IMR-90 (cell line): Measurements from ENCODE around the gene EIF3L. TPM values are rescaled to one million over a fixed set of nuclear protein-coding genes. Genes with fewer than 3 reads are reported as not detected.

Source experiments
- ATAC-seq: fragments of 200-7000 bp; cut with Tn5 transposase; 2 replicates; pipeline ENCODE4 v1.9.1; 2020; ENCODE audit warnings: low read depth, mild to moderate bottlenecking, moderate library complexity
- BruUV-seq: library from RNA; stranded (reverse); fragments of 400-500 nt; replicated peaks from 2 replicates; lab custom pipeline; 2021; lab: Mats Ljungman, UMichigan
- CTCF ChIA-PET: fragments of 300-600 bp; formaldehyde crosslinking; extraction: SDS; loops from one replicate; lab custom pipeline; 2021; ENCODE audit warnings: antibody characterized with exemption; lab: Yijun Ruan, JAX
- POLR2A ChIA-PET: fragments of 300-600 bp; sonication (Branson Sonifier 250); formaldehyde crosslinking; loops from one replicate; lab custom pipeline; 2022; ENCODE audit warnings: antibody characterized with exemption; ENCODE audit not compliant: unreplicated experiment; lab: Charles Lee
- DNase-seq: peaks from one replicate; pipeline ENCODE4 v3.0.0; 2013
- H2AFZ ChIP-seq: replicated peaks from 2 replicates; pipeline ENCODE3; 2013; ENCODE audit warnings: low read length, mild to moderate bottlenecking; ENCODE audit not compliant: poor library complexity
- H2AK5ac ChIP-seq: 2 replicates; pipeline ENCODE4 v1.6.1; 2013; ENCODE audit warnings: low read depth, low read length, inconsistent platforms
- H2AK9ac ChIP-seq: replicated peaks from 2 replicates; pipeline ENCODE3; 2013; ENCODE audit warnings: mild to moderate bottlenecking, low read depth, low read length, moderate library complexity; ENCODE audit not compliant: poor library complexity
- H2BK120ac ChIP-seq: 2 replicates; pipeline ENCODE4 v1.6.1; 2013; ENCODE audit warnings: low read depth, low read length, inconsistent platforms
- H2BK15ac ChIP-seq: 3 replicates; pipeline ENCODE4 v1.6.1; 2013; ENCODE audit warnings: low read depth, low read length, inconsistent platforms
- H2BK20ac ChIP-seq: 2 replicates; pipeline ENCODE4 v1.6.1; 2013; ENCODE audit warnings: low read depth, mild to moderate bottlenecking, inconsistent platforms, low read length, moderate library complexity
- H2BK5ac ChIP-seq: 2 replicates; pipeline ENCODE4 v1.6.1; 2013; ENCODE audit warnings: mild to moderate bottlenecking, low read depth, low read length, inconsistent platforms; ENCODE audit not compliant: poor library complexity, severe bottlenecking
- H3K14ac ChIP-seq: replicated peaks from 2 replicates; pipeline ENCODE4 v1.6.1; 2013; ENCODE audit warnings: low read depth, low read length, inconsistent platforms
- H3K18ac ChIP-seq: 2 replicates; pipeline ENCODE4 v1.6.1; 2013; ENCODE audit warnings: low read depth, low read length, control low read depth
- H3K23ac ChIP-seq: 2 replicates; pipeline ENCODE4 v1.6.1; 2013; ENCODE audit warnings: low read depth, low read length, inconsistent platforms
- H3K27ac ChIP-seq: 2 replicates; pipeline ENCODE4 v1.5.1; 2013; ENCODE audit warnings: mild to moderate bottlenecking, control low read depth, low read length; ENCODE audit not compliant: insufficient read depth
- H3K27me3 ChIP-seq: 2 replicates; pipeline ENCODE4 v1.6.1; 2013; ENCODE audit warnings: low read length; ENCODE audit not compliant: control insufficient read depth, insufficient read depth
- H3K36me3 ChIP-seq: 2 replicates; pipeline ENCODE4 v1.6.1; 2013; ENCODE audit warnings: low read length, mixed read lengths; ENCODE audit not compliant: control insufficient read depth, insufficient read depth
- H3K4ac ChIP-seq: 2 replicates; pipeline ENCODE4 v1.6.1; 2013; ENCODE audit warnings: low read depth, low read length, inconsistent platforms
- H3K4me1 ChIP-seq: 2 replicates; pipeline ENCODE4 v1.6.1; 2013; ENCODE audit warnings: low read length, mixed read lengths; ENCODE audit not compliant: control insufficient read depth, insufficient read depth
- H3K4me2 ChIP-seq: 2 replicates; pipeline ENCODE4 v1.6.1; 2013; ENCODE audit warnings: low read depth, mild to moderate bottlenecking, control low read depth, low read length, moderate library complexity
- H3K4me3 ChIP-seq: 2 replicates; pipeline ENCODE4 v1.5.1; 2013; ENCODE audit warnings: low read depth, mild to moderate bottlenecking, control low read depth, low read length, moderate library complexity; ENCODE audit not compliant: insufficient read depth
- H3K56ac ChIP-seq: 2 replicates; pipeline ENCODE4 v1.6.1; 2013; ENCODE audit warnings: low read length, inconsistent platforms; ENCODE audit not compliant: insufficient read depth; ENCODE audit errors: extremely low read depth
- H3K79me1 ChIP-seq, 2 experiments: 2 replicates each; pipeline ENCODE4 v1.6.1; 2013; ENCODE audit warnings: low read length in 2 of 2, inconsistent platforms in 1 of 2, low read depth in 1 of 2
- H3K9ac ChIP-seq: 2 replicates; pipeline ENCODE4 v1.6.1; 2013; ENCODE audit warnings: low read depth, low read length, control low read depth
- H3K9me1 ChIP-seq: 2 replicates; pipeline ENCODE4 v1.6.1; 2013; ENCODE audit warnings: low read length, inconsistent platforms; ENCODE audit not compliant: insufficient read depth
- H3K9me3 ChIP-seq: 2 replicates; pipeline ENCODE4 v1.6.1; 2013; ENCODE audit warnings: low read length; ENCODE audit not compliant: control insufficient read depth, insufficient read depth
- H4K20me1 ChIP-seq: 2 replicates; pipeline ENCODE4 v1.6.1; 2013; ENCODE audit warnings: low read length, inconsistent platforms; ENCODE audit not compliant: insufficient read depth
- H4K5ac ChIP-seq: 2 replicates; pipeline ENCODE4 v1.6.1; 2013; ENCODE audit warnings: mild to moderate bottlenecking, low read depth, low read length, control low read depth
- H4K8ac ChIP-seq, 2 experiments: 2 replicates each; pipeline ENCODE4 v1.6.1; 2013; ENCODE audit warnings: low read depth in 2 of 2, low read length in 2 of 2, control low read depth in 1 of 2, inconsistent platforms in 1 of 2
- H4K91ac ChIP-seq: 2 replicates; pipeline ENCODE4 v1.6.1; 2013; ENCODE audit warnings: low read depth, low read length, inconsistent platforms; ENCODE audit not compliant: insufficient read depth
- CEBPB ChIP-seq: IDR thresholded peaks from 2 replicates; pipeline ENCODE4 v1.6.1; 2012; ENCODE audit warnings: low read depth, low read length, improper control_type of control experiment
- FOS ChIP-seq: fragments of 150-350 bp; IDR thresholded peaks from 2 replicates; pipeline ENCODE4 v1.6.1; 2016; ENCODE audit warnings: low read depth, low read length
- MAFK ChIP-seq: IDR thresholded peaks from 2 replicates; pipeline ENCODE4 v1.6.1; 2012; ENCODE audit warnings: low read depth, low read length, improper control_type of control experiment
- RCOR1 ChIP-seq: IDR thresholded peaks from 2 replicates; pipeline ENCODE4 v1.6.1; 2012; ENCODE audit warnings: mild to moderate bottlenecking, low read length, improper control_type of control experiment; ENCODE audit not compliant: insufficient replicate concordance
- SMC3 ChIP-seq: fragments of 150-350 bp; IDR thresholded peaks from 2 replicates; pipeline ENCODE4 v1.6.1; 2016; ENCODE audit warnings: low read depth, mild to moderate bottlenecking, antibody characterized with exemption, low read length, moderate library complexity
- WGBS, 2 experiments: methylation state at CpG; one replicate each; pipeline versions ENCODE4 v1.1.5 to v1.1.7; 2013; ENCODE audit warnings: missing lambda C conversion rate in 2 of 2; ENCODE audit not compliant: insufficient read length in 1 of 2; ENCODE audit errors: extremely low coverage in 2 of 2; 5-methylcytosine and 5-hydroxymethylcytosine counted together
- dilution Hi-C: fragments of 300-500 bp; cut with HindIII; formaldehyde crosslinking; loops from one replicate; pipeline ENCODE4 v1.14.3; 2018; ENCODE audit warnings: low sequenced_read_pairs; ENCODE audit not compliant: unreplicated experiment
- in situ Hi-C: fragments of 300-500 bp; cut with MboI; formaldehyde crosslinking; loops from 3 replicates; pipeline ENCODE4 v1.14.3; 2019; ENCODE audit warnings: low sequenced_read_pairs, inconsistent platforms, mixed read lengths
- intact Hi-C: fragments of 100-400 bp; cut with micrococcal nuclease; formaldehyde crosslinking; loops from 2 replicates; pipeline ENCODE4 v1.10.0; 2022
- polyA plus RNA-seq, 3 experiments: library from polyadenylated mRNA; depleted of rRNA; stranded (reverse); fragments of >200 nt; gene quantifications; 2 replicates each; pipeline ENCODE4 v1.2.3, GENCODE V29; 2012; ENCODE audit warnings: low replicate concordance in 1 of 3
- total RNA-seq: library from RNA; depleted of rRNA; stranded (reverse); fragments of >200 nt; gene quantifications from 2 replicates; pipeline ENCODE4 v1.2.3, GENCODE V29; 2012
- TF ChIP-seq, protein P1 (sequence below): conservative IDR thresholded peaks from 2 replicates; pipeline ENCODE4 v1.5.1; 2012; ENCODE audit warnings: mild to moderate bottlenecking, low read depth, low read length, improper control_type of control experiment

EIF3L gene
- total and polyA plus RNA-seq, 2 of the 4 experiments (the other 2 are of a cell fraction): 391 to 593 TPM

DNA sequence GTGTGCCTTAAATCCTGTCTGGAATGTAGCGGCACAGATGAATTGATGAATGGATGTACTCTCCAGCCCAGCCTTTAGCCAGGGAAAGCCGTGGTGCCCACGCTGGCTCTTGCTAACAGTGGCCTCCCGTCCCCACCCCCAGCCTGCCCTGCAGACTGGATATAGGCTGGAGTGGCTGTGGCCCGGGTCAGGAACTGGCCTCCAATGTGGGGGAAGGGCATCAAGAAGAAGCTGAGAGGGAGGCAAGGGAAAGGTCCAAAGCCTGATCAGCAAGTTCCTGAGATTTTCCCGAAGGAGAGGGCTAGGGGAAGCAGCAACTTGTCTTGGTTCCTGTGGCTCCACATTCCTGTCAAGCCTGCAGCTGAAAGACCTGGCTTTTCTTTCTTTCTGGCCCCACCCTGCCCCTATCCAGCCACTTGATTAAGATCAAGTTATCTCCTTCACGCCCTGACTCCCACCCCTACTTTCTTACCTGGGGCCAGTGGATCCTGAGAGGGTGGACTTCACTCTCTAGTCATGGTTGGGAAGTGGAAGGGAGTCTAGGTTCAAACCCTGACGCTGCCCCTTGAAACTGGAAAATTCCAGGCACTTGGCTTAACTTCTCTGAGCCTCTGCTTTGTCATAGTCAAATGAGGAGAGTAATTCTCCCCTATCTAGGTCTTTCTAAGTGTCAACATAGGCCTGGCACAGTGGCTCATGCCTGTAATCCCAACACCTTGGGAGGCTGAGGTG, 45.9 kb downstream of the EIF3L start:
- no peak overlapping the region for H4K5ac ChIP-seq
- in situ Hi-C loops: no loop called here
- H3K27ac ChIP-seq: no peak overlapping the region
- ChIA-PET POLR2A (no interaction called here), CTCF (no interaction called here)
- no peak overlapping the region for H3K9ac ChIP-seq
- H2AK5ac ChIP-seq: 0 out of 2 replicates have a peak overlapping the region, but pooled peaks have one; percentile 23
- ATAC-seq (no peak), DNase-seq (no peak)
- H3K4ac ChIP-seq: no peak overlapping the region
- H2BK120ac ChIP-seq: no peak overlapping the region
- no TSS peak for BruUV-seq
- H2BK5ac ChIP-seq: no peak overlapping the region
- no peaks in the 10 kb centered on the region for H3K9me3 ChIP-seq
- intact Hi-C loops: no loop called here
- peak overlapping the region; percentile 33 for H2AK9ac ChIP-seq
- no peak overlapping the region for H2BK20ac ChIP-seq
- dilution Hi-C loops: no loop called here
- H3K18ac ChIP-seq: no peak overlapping the region
- H3K27me3 ChIP-seq: no peaks in the 10 kb centered on the region
- H4K8ac ChIP-seq: no peak overlapping the region
- TF ChIP-seq MAFK (no peak), FOS (no peak), RCOR1 (no peak), CEBPB (no peak), SMC3 (no peak)
- TF ChIP-seq, protein P1, sequence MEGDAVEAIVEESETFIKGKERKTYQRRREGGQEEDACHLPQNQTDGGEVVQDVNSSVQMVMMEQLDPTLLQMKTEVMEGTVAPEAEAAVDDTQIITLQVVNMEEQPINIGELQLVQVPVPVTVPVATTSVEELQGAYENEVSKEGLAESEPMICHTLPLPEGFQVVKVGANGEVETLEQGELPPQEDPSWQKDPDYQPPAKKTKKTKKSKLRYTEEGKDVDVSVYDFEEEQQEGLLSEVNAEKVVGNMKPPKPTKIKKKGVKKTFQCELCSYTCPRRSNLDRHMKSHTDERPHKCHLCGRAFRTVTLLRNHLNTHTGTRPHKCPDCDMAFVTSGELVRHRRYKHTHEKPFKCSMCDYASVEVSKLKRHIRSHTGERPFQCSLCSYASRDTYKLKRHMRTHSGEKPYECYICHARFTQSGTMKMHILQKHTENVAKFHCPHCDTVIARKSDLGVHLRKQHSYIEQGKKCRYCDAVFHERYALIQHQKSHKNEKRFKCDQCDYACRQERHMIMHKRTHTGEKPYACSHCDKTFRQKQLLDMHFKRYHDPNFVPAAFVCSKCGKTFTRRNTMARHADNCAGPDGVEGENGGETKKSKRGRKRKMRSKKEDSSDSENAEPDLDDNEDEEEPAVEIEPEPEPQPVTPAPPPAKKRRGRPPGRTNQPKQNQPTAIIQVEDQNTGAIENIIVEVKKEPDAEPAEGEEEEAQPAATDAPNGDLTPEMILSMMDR: no peak
- no peak overlapping the region for H3K4me2 ChIP-seq
- peaks cover 7% of the 10 kb centered on the region; the same call in 1 of the 2 replicates for H3K36me3 ChIP-seq
- H3K9me1 ChIP-seq: no peaks in the 10 kb centered on the region
- H3K79me1 ChIP-seq: peaks cover 0 to 16% of the 10 kb centered on the region in 2 experiments; a peak in 1 of 4 replicates
- H2AFZ ChIP-seq: no peak overlapping the region
- H3K23ac ChIP-seq: no peak overlapping the region
- no peak overlapping the region for H3K56ac ChIP-seq
- no peak overlapping the region for H2BK15ac ChIP-seq
- 0 out of 2 replicates have a peak, but pooled peaks cover 3% of the 10 kb centered on the region for H4K20me1 ChIP-seq
- no peak overlapping the region for H3K4me3 ChIP-seq
- H3K14ac ChIP-seq: no peak overlapping the region
- H4K91ac ChIP-seq: no peak overlapping the region
- peaks cover 24% of the 10 kb centered on the region for H3K4me1 ChIP-seq
- WGBS, 2 experiments: no CpG with 5 or more reads among the region's 8 CpGs
